ENCODE measurements around the gene PLAAT4. TPM values are rescaled to one million over a fixed set of nuclear protein-coding genes. Genes with fewer than 3 reads are reported as not detected.

PLAAT4 gene
- total and polyA plus RNA-seq, 2 of the 8 experiments (the other 6 are each of a cell fraction or from before 2014, with no cell fraction given): 2.8 to 4.1 TPM

GRCh38 chr11:63499874-63500273 lies 36.7 kb upstream of the PLAAT4 start:
- H3K56ac ChIP-seq (replicated peaks; ENCODE audit: insufficient read length, low read depth, low read length): no peak overlapping the region
- H3K23ac ChIP-seq (ENCODE audit: insufficient read length): no peak overlapping the region
- H3K9ac ChIP-seq (replicated peaks in 1 of 4; ENCODE audit: extremely low read depth in 1 of 4, low read depth in 3 of 4, low read length in 3 of 4): no peak overlapping the region
- H3K79me1 ChIP-seq (ENCODE audit: low read depth, low read length): no peaks in the 10 kb centered on the region
- FAIRE-seq (no peak), DNase-seq (ENCODE audit: low read depth in 1 of 2, low spot score in 2 of 2) (no peak)
- H2BK15ac ChIP-seq (ENCODE audit: low read length): no peak overlapping the region
- peak overlapping the region; percentile 41 for H2BK120ac ChIP-seq (replicated peaks; ENCODE audit: low read depth, low read length)
- H2AK5ac ChIP-seq (ENCODE audit: low read depth, low read length): no peak overlapping the region
- H3K4me1 ChIP-seq (replicated peaks in 1 of 4; ENCODE audit: control insufficient read depth in 3 of 4, insufficient read depth in 4 of 4, low read length in 3 of 4): peaks cover 4 to 10% (median 9%) of the 10 kb centered on the region in 4 experiments
- ChIA-PET POLR2A (ENCODE audit: partially characterized antibody) (interaction anchor here (1.0 to 1.7 kb wide), 3 partner anchors 9 to 36 kb away, joined by 4 to 6 read pairs (median 5); partner anchors contain the start of genes PLAAT4 and PLAAT5), CTCF (ENCODE audit: partially characterized antibody) (no interaction called here)
- 63% methylated on average over 4 of the region's 4 CpGs; no CpG with 5 or more reads in 1 of the 2 experiments for WGBS, 2 experiments (ENCODE audit: extremely low coverage in 1 of 2, insufficient coverage in 1 of 2, insufficient read length in 1 of 2, insufficient replicate concordance in 2 of 2, low coverage in 1 of 2, low lambda C conversion rate in 2 of 2, missing lambda C conversion rate in 1 of 2)
- no peaks in the 10 kb centered on the region for H4K20me1 ChIP-seq (replicated peaks in 1 of 2; ENCODE audit: control insufficient read depth in 1 of 2, insufficient read depth in 2 of 2, low read length in 2 of 2)
- H3K79me2 ChIP-seq (ENCODE audit: control insufficient read depth in 1 of 2, insufficient read depth in 2 of 2, low read length in 2 of 2): no peaks in the 10 kb centered on the region
- H4K91ac ChIP-seq (replicated peaks; ENCODE audit: insufficient read length, low read length): no peak overlapping the region
- H3K14ac ChIP-seq (ENCODE audit: insufficient read length): no peak overlapping the region
- no peak overlapping the region for H2BK12ac ChIP-seq (ENCODE audit: low read depth, low read length)
- no peak overlapping the region for H4K5ac ChIP-seq (ENCODE audit: insufficient read length, low read depth, low read length)
- H3K18ac ChIP-seq (ENCODE audit: extremely low read depth, low read length): no peak overlapping the region
- 0 out of 8 replicates have a peak, but pooled peaks cover 0 to 3% (median 0%) of the 10 kb centered on the region in 4 experiments for H3K36me3 ChIP-seq (ENCODE audit: control insufficient read depth in 2 of 4, insufficient read depth in 4 of 4, low read length in 3 of 4)
- no peak overlapping the region for H3K4me3 ChIP-seq (ENCODE audit: extremely low read depth in 1 of 4, insufficient read depth in 2 of 4, low read depth in 3 of 4, low read length in 4 of 4)
- no peaks in the 10 kb centered on the region for H3K27me3 ChIP-seq (replicated peaks in 1 of 4; ENCODE audit: control insufficient read depth in 3 of 4, extremely low read depth in 1 of 4, insufficient read depth in 3 of 4, low read length in 3 of 4)
- H3K4ac ChIP-seq (replicated peaks; ENCODE audit: insufficient read length, low read depth, low read length): no peak overlapping the region
- no peak overlapping the region for H4K8ac ChIP-seq (ENCODE audit: extremely low read depth, insufficient read depth, low read length)
- 0 out of 2 replicates have a peak overlapping the region, but pooled peaks have one; percentile 53 for H2BK20ac ChIP-seq (ENCODE audit: low read length)
- TF ChIP-seq ATF3 (IDR thresholded peaks at IDR 0.05; ENCODE audit: insufficient read depth, low read depth, low read length) (no peak), EZH2 (IDR thresholded peaks at IDR 0.05; ENCODE audit: low read depth, low read length, severe bottlenecking) (no peak), CHD2 (IDR thresholded peaks at IDR 0.05; ENCODE audit: low read length) (no peak), E2F6 (IDR thresholded peaks at IDR 0.05) (no peak), CHD1 (IDR thresholded peaks at IDR 0.05; ENCODE audit: low read depth, low read length) (no peak), SIRT6 (IDR thresholded peaks at IDR 0.05; ENCODE audit: low read length) (no peak), JUND (IDR thresholded peaks at IDR 0.05; ENCODE audit: low read length) (no peak), TBP (IDR thresholded peaks at IDR 0.05; ENCODE audit: low read depth, low read length) (no peak)
- H3K23me2 ChIP-seq (ENCODE audit: low read depth, low read length): no peaks in the 10 kb centered on the region
- no peak overlapping the region for H2BK5ac ChIP-seq (ENCODE audit: low read depth, low read length)
- H3K27ac ChIP-seq (ENCODE audit: low read depth, low read length): no peak overlapping the region
- H3K9me3 ChIP-seq (ENCODE audit: insufficient read depth in 2 of 2, low read depth in 1 of 2, low read length in 1 of 2): no peaks in the 10 kb centered on the region
- no peak overlapping the region for H2AFZ ChIP-seq (ENCODE audit: low read length)
- H3K4me2 ChIP-seq (ENCODE audit: insufficient read depth in 1 of 2, low read depth in 2 of 2, low read length in 2 of 2): no peak overlapping the region; a peak in 1 of 4 replicates

All from H1 (cell line).